Mucosa of rectum (tissue), 2 donors: Measurements from ENCODE around the gene C19orf33.
A peak's percentile ranks its signal among the peaks of the same experiment; 100 is the strongest.
"Not testable (repeated sequence)": the region's sequence is repeated elsewhere in the genome, so short reads cannot be mapped to it uniquely, and the experiment has no call there.

Experiments used
- H3K27ac ChIP-seq, 2 donors: one replicate each; pipeline ENCODE4 v1.7.0; 2013; ENCODE audit warnings: inconsistent platforms in 2 of 2, low read depth in 2 of 2, low read length in 2 of 2
- H3K27me3 ChIP-seq, 2 donors: one replicate each; pipeline ENCODE4 v1.7.0; 2013; ENCODE audit warnings: low read length in 2 of 2; ENCODE audit not compliant: control insufficient read depth in 2 of 2, insufficient read depth in 2 of 2
- H3K36me3 ChIP-seq, 2 donors: one replicate each; pipeline ENCODE4 v1.7.0; 2013; ENCODE audit warnings: low read length in 2 of 2; ENCODE audit not compliant: control insufficient read depth in 2 of 2, insufficient read depth in 2 of 2
- H3K4me1 ChIP-seq, 2 donors: one replicate each; pipeline ENCODE4 v1.7.0; 2013; ENCODE audit warnings: low read length in 2 of 2, mild to moderate bottlenecking in 1 of 2; ENCODE audit not compliant: control insufficient read depth in 2 of 2, insufficient read depth in 2 of 2
- H3K4me3 ChIP-seq, 2 donors: one replicate each; pipeline ENCODE4 v1.7.0; 2013; ENCODE audit warnings: low read length in 2 of 2
- H3K9ac ChIP-seq, 2 donors: one replicate each; pipeline ENCODE4 v1.7.0; 2013; ENCODE audit warnings: low read length in 2 of 2, low read depth in 1 of 2, mild to moderate bottlenecking in 1 of 2
- H3K9me3 ChIP-seq, 2 donors: one replicate each; pipeline ENCODE4 v1.7.0; 2013; ENCODE audit warnings: low read length in 2 of 2; ENCODE audit not compliant: control insufficient read depth in 2 of 2
- donor health status: healthy.
- donor health status: Normal muscosa, but diverticular disease.

Gene C19orf33

DNA sequence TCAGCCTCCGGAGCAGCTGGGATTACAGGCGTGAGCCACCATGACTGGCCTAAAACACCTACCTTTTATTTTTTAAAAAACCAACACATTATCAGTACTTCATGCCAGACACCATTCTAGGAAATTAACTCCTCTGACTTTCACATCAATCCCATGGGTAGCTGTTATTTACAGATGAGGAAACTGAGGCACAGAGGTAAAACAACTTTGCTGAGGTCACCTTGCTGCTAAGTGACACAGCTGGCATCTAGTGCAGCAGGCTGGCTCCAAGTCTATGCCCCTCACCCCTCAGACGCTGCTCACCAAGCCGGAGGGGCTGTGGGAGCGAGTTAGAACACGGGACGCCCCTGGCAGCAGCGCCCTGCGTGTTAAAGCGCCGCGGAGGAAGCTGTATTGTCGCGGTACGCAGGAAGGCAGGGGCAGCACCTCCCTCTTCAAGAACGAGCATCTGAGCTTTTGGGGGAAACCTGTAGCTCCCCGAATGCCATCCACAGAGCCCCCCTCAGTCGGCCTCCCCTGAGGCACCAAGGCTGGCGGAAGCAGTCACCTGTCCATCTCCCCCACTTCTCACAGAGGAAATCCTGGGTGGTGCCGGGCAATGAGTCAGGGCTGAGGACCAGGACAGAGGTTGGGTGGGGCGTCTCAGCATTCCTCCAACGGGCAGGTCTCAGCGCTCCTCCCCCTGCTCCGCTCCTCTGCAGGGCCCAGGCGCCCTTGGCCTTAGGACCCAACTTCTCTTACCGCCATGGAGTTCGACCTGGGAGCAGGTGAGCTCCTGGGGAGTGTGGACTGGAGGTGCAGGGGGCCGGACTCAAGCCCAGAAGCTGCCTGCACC, at the start of gene C19orf33:
TSS of gene C19orf33 (plus strand) at position 735 of the 835 bp plus-strand sequence. CDS start at position 746, 11 bp downstream.
- Histone ChIP-seq H3K9ac (peak within 1 kb of the TSS; percentile 90 to 99), H3K4me3 (peak within 1 kb of the TSS; percentile 72 to 80), H3K27me3 (no peaks in the 10 kb centered on the region), H3K9me3 (no peaks in the 10 kb centered on the region), H3K36me3 (peaks cover 10 to 17% of the 10 kb centered on the region in 2 donors), H3K4me1 (peaks cover 6 to 24% of the 10 kb centered on the region in 2 donors), H3K27ac (peak within 1 kb of the TSS; percentile 98)

DNA sequence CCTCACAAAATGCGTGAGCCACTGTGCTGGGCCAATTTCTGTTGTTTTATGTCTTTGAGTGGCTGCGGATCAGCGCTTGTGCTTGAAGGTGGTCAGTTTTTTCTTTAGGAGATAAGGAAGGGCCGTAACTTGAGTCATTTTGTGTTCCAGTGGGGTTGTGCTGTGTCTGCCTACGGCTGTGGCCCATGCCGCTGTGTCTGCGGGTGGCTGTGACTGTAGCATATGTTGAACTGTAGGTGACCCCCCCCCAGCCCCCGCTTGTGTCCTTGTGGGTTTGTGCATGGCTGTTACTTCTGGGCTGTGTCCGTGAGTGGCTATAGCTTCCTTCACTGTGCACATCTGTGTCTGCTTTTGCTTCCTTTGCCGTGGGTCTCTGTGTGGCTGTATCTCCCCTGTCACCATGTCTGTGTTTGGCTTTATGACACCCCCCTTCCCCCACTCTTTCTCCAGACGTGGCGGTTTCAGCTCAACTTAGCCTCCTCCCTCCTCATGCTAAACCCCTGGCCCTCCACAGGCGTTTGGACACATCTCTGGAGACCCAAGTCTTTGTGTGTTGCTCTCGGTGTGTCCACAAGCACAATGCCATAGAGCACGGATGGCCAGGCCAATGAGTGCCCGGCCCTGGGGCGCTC, 48.6 kb upstream of the C19orf33 start:
- Histone ChIP-seq H3K4me3 (peak overlapping the region; percentile 55 to 66), H3K4me1 (peaks cover 15 to 23% of the 10 kb centered on the region in 2 donors), H3K9ac (peak overlapping the region in 1 of 2 donors; percentile 26), H3K9me3 (no peaks in the 10 kb centered on the region), H3K36me3 (no peaks in the 10 kb centered on the region), H3K27me3 (peaks cover 0 to 2% of the 10 kb centered on the region in 2 donors), H3K27ac (peak overlapping the region; percentile 41 to 68)

DNA sequence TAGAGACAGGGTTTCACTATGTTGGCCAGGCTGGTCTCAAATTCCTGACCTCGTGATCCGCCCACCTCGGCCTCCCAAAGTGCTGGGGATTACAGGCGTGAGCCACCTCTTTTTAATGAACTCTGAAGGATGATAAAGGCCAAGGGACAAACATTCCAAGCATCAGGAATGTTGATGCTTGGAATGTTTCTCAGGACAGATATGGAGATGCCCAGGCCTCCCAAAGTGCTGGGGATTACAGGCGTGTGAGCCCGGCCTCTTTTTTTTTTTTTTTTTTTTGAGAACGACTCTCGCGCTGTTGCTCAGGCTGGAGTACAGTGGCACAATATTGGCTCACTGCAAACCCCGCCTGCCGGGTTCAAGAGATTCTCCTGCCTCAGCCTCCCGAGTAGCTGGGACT, 42.1 kb upstream of the C19orf33 start:
- peaks cover 7 to 20% of the 10 kb centered on the region in 2 donors for H3K4me1 ChIP-seq
- H3K9me3 ChIP-seq, H3K9ac ChIP-seq, H3K4me3 ChIP-seq, H3K36me3 ChIP-seq, H3K27me3 ChIP-seq, H3K27ac ChIP-seq: not testable (repeated sequence)

DNA sequence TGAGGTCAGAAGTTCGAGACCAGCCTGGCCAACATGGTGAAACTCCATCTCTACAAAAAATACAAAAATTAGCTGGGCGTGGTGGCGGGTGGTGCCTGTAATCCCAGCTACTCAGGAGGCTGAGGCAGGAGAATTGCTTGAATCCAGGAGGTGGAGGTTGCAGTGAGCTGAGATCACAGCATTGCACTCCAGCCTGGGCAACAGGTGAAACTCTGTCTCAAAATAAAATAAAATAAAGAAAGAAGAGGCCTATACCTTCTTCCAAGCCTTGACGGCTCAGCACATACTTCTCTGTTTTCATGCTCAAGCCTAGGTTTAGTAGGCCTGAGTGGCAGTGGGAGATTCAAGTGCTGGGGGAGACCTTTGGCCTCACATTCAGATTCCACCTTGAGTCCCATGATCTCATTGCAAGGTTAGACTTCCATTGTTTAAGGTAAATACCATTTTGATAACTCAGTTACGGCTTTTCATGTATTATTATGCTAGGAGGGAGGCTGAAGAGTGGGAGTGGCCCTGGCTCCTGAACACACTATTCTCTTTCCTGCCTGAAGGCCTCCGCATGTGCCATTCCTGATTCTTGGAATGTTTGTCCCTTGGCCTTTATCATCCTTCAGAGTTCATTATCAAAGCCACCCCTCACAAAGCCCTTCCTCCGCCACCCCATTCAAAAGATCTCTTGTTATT, 41.3 kb upstream of the C19orf33 start:
- H3K27me3 ChIP-seq: no peaks in the 10 kb centered on the region

DNA sequence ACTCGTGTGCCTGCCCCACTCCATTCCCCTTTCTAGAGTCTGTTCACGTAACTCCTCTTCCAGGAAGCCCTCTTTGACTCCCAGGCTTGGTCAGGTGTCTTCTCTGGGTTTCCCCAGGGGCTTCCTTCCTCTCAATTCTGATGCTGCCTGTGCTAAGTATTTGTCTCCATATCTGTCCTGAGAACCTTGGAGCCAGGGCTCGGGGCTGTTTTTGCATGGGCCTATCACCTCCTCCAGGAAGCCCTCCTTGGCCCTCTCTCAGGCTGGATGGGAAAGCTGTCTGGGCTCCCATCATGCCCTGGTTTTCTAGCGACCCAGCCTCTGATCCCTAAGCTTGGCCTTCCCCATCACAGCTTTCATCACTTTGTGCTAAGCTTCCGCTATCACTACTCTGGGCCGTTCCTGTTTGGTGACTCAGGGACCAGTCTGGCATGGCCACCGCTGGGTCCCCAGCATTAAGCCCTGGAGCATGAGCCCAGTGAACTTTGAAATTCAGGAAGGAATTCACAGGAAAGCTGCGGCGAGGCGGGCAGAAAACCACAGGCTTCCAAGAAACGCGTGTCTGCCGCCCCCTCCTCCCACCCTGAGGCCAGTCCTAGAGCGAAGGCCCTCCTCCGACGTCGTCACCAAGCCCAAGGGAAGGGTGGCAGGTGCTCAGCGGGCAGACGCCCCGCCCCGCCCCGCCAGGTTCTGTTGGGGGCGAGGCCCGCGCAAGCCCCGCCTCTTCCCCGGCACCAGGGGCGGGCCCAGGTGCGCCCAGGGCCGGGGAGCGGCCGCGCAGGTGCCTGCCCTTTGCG, 40.2 kb upstream of the C19orf33 start:
- H3K27me3 ChIP-seq: no peaks in the 10 kb centered on the region
- H3K9ac ChIP-seq: peak overlapping the region; percentile 77 to 99
- peak overlapping the region; percentile 83 to 84 for H3K4me3 ChIP-seq
- H3K4me1 ChIP-seq: peaks cover 20 to 39% of the 10 kb centered on the region in 2 donors
- H3K9me3 ChIP-seq: no peaks in the 10 kb centered on the region
- no peaks in the 10 kb centered on the region for H3K36me3 ChIP-seq
- peak overlapping the region; percentile 96 to 98 for H3K27ac ChIP-seq

More for the DNA sequence above, 41.3 kb upstream of the C19orf33 start:
- no peak overlapping the region for H3K9ac ChIP-seq
- H3K4me1 ChIP-seq: peaks cover 12 to 28% of the 10 kb centered on the region in 2 donors
- H3K4me3 ChIP-seq: no peak overlapping the region
- no peaks in the 10 kb centered on the region for H3K9me3 ChIP-seq
- peak overlapping the region; percentile 28 to 37 for H3K27ac ChIP-seq
- H3K36me3 ChIP-seq: no peaks in the 10 kb centered on the region

DNA sequence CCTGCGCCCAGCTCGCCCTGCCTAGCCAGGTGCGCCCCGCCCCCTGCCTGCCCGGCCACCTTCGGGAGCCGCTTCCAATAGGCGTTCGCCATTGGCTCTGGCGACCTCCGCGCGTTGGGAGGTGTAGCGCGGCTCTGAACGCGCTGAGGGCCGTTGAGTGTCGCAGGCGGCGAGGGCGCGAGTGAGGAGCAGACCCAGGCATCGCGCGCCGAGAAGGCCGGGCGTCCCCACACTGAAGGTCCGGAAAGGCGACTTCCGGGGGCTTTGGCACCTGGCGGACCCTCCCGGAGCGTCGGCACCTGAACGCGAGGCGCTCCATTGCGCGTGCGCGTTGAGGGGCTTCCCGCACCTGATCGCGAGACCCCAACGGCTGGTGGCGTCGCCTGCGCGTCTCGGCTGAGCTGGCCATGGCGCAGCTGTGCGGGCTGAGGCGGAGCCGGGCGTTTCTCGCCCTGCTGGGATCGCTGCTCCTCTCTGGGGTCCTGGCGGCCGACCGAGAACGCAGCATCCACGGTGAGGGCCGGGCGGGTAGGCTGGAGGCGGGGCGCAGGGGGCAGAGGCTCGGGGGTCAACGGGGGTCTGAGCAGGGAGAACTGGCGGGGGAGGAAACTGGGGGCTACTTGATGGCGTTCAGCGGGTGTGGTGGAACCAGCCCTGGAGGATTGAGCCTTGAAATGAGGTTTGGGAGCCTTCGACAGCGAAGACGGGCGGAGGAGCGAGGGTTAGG, 39.4 kb upstream of the C19orf33 start, which contains the start of gene SPINT2:
TSS of gene SPINT2 (plus strand) at position 88 of the 727 bp plus-strand sequence. CDS start at position 408, 320 bp downstream.
- H3K9me3 ChIP-seq: no peaks in the 10 kb centered on the region
- peak within 1 kb of the TSS; percentile 96 to 99 for H3K9ac ChIP-seq
- H3K27ac ChIP-seq: peak within 1 kb of the TSS; percentile 96 to 98
- no peaks in the 10 kb centered on the region for H3K36me3 ChIP-seq
- peak within 1 kb of the TSS; percentile 83 to 84 for H3K4me3 ChIP-seq
- H3K27me3 ChIP-seq: no peaks in the 10 kb centered on the region
- peaks cover 23 to 39% of the 10 kb centered on the region in 2 donors for H3K4me1 ChIP-seq

DNA sequence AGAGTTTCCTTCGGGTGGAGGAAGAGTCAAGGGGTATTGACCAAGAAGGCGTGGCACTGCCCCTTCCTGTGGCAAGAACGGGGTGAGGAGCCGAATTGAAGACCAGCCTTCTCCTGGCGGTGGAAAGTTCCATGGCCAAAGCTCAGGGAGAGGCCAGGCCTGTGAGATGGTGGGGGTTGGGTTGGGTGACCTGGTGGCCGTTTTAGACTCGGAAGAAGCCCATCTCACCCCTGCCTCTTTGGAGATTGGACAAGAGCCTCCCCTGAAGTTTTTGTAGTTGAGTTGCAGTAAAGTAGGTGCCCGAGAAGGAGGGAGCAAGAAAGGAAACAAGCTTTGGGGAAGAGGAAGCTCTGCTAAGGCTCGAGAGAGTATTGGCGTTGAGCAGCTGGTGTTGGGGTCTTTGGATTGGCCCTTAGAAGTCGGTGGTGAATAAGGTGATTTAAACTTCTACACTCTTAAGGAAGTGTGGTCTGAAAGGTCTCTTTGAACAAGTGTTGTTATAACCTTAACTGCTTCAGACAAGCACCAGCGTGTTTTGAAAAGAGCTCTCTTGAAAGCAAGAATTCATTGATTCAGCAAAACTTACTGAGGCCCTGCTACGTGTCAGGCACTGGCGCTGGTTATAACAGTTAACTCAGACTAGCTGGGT, 38.7 kb upstream of the C19orf33 start:
- Histone ChIP-seq H3K27ac (peak overlapping the region; percentile 96 to 98), H3K9ac (peak overlapping the region; percentile 96 to 99), H3K4me3 (peak overlapping the region; percentile 83 to 84), H3K36me3 (peaks cover 0 to 3% of the 10 kb centered on the region in 2 donors), H3K27me3 (no peaks in the 10 kb centered on the region), H3K4me1 (peaks cover 23 to 40% of the 10 kb centered on the region in 2 donors), H3K9me3 (no peaks in the 10 kb centered on the region)

DNA sequence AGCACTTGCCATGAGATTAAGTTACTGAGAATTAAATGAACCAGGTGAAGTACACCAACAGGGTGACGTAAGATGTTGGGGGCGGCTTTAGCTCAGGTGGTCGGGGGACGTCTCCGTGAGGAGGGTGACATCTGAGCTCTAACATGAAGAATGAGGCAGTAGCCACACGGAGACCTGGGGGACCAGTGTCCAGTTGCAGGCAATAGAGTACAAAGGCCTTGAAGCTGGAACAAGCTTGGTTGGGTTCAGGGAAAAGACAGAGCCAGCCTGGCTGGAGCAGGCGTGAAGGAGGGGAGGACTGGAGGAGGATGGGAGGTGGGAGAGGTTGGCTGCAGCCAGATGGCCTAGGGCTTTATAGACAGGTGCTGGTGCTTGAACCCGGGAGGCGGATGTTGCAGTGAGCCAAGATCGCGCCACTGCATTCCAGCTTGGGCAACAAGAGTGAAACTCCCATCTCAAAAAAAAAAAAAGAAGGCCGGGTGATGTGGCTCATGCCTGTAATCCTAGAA, 38.1 kb upstream of the C19orf33 start:
- H3K4me3 ChIP-seq: peak overlapping the region; percentile 83 to 84

More for the DNA sequence above, 38.1 kb upstream of the C19orf33 start:
- peak overlapping the region; percentile 96 to 99 for H3K9ac ChIP-seq
- no peaks in the 10 kb centered on the region for H3K27me3 ChIP-seq
- H3K9me3 ChIP-seq: no peaks in the 10 kb centered on the region
- H3K36me3 ChIP-seq: peaks cover 0 to 5% of the 10 kb centered on the region in 2 donors
- H3K4me1 ChIP-seq: peaks cover 23 to 45% of the 10 kb centered on the region in 2 donors
- peak overlapping the region; percentile 96 to 98 for H3K27ac ChIP-seq
